ENCODE results near the gene HS3ST4. TPM values are rescaled to one million over a fixed set of nuclear protein-coding genes. Genes with fewer than 3 reads are reported as not detected.

HS3ST4 gene
- total RNA-seq, 4 donors from 2014 or later, result 0.20 TPM; not detected in 3

DNA sequence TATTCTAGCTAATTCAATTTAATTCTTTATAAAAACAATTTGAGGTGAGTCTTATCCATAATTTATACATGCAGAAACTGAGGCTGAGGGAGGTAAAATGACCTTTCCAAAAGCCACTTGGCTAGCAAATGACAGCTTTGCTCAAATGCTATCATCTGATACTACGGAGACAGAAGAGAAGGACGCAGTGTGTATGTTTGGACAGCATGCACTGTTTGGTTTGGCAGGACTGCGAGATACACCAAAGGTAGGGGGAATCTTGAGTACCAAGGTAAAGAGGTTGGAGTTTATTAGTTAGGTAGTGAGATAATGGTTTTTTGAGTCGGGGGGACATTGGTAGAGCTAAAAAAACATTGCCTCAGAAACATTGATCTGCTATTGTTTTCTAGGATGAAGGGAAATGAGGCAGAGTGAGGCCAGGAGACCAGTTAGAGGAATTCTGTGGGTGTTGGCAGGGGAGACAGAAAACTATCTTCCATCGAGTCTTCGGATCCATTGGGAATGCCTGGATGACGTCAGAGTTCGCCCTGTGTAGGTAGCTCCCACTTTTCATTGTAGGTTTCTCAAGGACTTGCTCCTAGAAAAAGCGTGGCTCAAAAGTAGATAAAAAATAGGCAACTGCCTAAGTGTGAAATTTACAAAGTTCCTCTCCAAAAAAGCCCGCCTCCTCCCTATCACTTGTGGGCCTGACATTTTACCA is 2.5 kb upstream of the HS3ST4 start:
- Histone ChIP-seq H3K4me1 (peaks cover 0 to 20% (median 0%) of the 10 kb centered on the region in 4 donors), H3K27ac (no peak overlapping the region), H3K36me3 (no peaks in the 10 kb centered on the region), H3K9me3 (peaks cover 0 to 7% (median 0%) of the 10 kb centered on the region in 4 donors), H3K27me3 (peaks cover 0 to 34% of the 10 kb centered on the region in 2 donors), H3K4me3 (no peak overlapping the region)
- WGBS, 2 donors, result 63 to 65% methylated on average over 10 of the region's 10 CpGs
- no peak for TF ChIP-seq EP300 (IDR thresholded peaks at IDR 0.05)
- TF ChIP-seq, protein P1, sequence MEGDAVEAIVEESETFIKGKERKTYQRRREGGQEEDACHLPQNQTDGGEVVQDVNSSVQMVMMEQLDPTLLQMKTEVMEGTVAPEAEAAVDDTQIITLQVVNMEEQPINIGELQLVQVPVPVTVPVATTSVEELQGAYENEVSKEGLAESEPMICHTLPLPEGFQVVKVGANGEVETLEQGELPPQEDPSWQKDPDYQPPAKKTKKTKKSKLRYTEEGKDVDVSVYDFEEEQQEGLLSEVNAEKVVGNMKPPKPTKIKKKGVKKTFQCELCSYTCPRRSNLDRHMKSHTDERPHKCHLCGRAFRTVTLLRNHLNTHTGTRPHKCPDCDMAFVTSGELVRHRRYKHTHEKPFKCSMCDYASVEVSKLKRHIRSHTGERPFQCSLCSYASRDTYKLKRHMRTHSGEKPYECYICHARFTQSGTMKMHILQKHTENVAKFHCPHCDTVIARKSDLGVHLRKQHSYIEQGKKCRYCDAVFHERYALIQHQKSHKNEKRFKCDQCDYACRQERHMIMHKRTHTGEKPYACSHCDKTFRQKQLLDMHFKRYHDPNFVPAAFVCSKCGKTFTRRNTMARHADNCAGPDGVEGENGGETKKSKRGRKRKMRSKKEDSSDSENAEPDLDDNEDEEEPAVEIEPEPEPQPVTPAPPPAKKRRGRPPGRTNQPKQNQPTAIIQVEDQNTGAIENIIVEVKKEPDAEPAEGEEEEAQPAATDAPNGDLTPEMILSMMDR (IDR thresholded peaks at IDR 0.05), result no peak
- no peak for DNase-seq (ENCODE audit: low spot score in 2 of 2)

DNA sequence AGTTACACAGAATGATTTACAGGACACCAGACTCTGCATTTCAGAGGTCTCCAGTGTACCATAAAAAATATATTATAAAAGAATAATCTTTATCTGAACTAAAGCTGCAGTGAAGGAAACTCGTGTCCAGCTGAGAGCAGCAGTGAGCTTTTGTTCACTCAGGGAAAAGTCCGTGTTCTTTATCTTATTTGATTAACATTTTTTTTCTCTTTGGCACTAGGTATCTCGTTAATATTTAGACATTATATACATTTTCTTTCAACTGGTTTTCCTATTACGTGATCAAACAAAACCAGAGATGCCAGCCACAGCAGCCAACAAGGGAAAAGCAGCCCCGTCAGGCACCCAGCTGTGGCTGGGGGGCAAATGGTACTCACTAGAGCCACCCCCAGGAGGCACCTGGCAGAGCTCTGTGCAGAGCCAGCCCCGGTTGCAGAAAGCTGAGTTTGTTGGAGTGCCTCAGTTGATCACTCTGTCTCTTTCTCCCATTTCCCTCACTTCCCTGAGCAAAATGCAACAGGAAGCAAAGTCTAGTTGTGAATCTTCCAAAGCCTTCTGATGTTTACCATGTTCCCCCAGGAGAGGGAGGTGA is 1.1 kb upstream of the HS3ST4 start:
- WGBS, 2 donors, result 16 to 19% methylated on average over 6 of the region's 6 CpGs
- Histone ChIP-seq H3K4me1 (peaks cover 0 to 20% (median 0%) of the 10 kb centered on the region in 4 donors), H3K9me3 (peaks cover 0 to under 1% (median 0%) of the 10 kb centered on the region in 4 donors), H3K36me3 (no peaks in the 10 kb centered on the region), H3K27me3 (peaks cover 0 to 42% of the 10 kb centered on the region in 2 donors), H3K4me3 (no peak overlapping the region), H3K27ac (no peak overlapping the region)
- TF ChIP-seq, protein P1 (IDR thresholded peaks at IDR 0.05), result no peak
- TF ChIP-seq POLR2A (IDR thresholded peaks at IDR 0.05) (no peak), EP300 (IDR thresholded peaks at IDR 0.05) (no peak)
- DNase-seq (ENCODE audit: low spot score in 2 of 2), result no peak

DNA sequence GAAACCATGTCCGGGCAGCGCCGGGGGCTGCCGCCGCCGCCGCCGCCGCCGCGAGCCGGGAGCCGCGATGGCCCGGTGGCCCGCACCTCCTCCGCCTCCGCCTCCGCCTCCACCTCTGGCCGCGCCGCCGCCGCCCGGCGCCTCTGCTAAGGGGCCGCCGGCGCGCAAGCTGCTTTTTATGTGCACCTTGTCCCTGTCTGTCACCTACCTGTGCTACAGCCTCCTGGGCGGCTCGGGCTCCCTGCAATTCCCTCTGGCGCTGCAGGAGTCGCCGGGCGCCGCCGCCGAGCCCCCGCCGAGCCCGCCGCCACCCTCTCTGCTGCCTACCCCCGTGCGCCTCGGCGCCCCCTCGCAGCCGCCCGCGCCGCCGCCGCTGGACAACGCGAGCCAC is 587 bp downstream of the HS3ST4 start:
- DNase-seq (ENCODE audit: low spot score in 2 of 2), result no peak
- WGBS, 2 donors, result 2% methylated on average over 26 of the region's 56 CpGs; no CpG with 5 or more reads in 1 of the 2 donors
- Histone ChIP-seq H3K27ac (no peak overlapping the region), H3K9me3 (no peaks in the 10 kb centered on the region), H3K36me3 (no peaks in the 10 kb centered on the region), H3K27me3 (peaks cover 0 to 49% of the 10 kb centered on the region in 2 donors), H3K4me3 (peak overlapping the region in 1 of 4 donors; percentile 29), H3K4me1 (peaks cover 0 to 20% (median 0%) of the 10 kb centered on the region in 4 donors)
- TF ChIP-seq EP300 (IDR thresholded peaks at IDR 0.05) (no peak), POLR2A (IDR thresholded peaks at IDR 0.05) (no peak)
- TF ChIP-seq, protein P1 (IDR thresholded peaks at IDR 0.05), result no peak

DNA sequence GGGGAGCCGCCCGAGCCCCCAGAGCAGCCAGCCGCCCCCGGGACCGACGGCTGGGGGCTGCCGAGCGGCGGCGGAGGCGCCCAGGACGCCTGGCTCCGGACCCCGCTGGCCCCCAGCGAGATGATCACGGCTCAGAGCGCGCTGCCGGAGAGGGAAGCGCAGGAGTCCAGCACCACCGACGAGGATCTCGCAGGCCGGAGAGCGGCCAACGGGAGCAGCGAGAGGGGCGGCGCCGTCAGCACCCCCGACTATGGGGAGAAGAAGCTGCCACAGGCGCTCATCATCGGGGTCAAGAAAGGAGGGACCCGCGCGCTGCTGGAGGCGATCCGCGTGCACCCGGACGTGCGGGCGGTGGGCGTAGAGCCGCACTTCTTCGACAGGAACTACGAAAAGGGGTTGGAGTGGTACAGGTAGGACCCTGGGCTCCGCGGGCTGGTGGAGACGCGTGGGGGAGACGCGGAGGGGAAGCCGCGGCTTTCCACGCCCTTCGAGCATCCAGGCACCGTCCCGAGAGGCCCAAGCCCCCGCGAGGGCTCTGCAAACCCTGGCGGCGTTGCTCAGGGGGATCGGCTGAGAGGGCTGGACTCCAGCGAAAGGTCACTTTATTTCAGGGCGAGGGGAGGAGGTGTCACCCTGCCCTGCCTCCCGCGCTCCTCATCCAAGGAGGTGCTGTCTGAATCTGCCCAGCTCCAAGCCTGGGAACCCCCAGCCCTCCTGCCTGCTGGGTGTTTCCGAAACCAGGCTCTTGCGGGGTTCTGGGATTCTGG is 1.2 kb downstream of the HS3ST4 start:
- H3K4me1 ChIP-seq, result peaks cover 0 to 20% (median 0%) of the 10 kb centered on the region in 4 donors
- no peak overlapping the region for H3K27ac ChIP-seq
- H3K27me3 ChIP-seq, result peaks cover 0 to 49% of the 10 kb centered on the region in 2 donors
- TF ChIP-seq EP300 (IDR thresholded peaks at IDR 0.05) (no peak), POLR2A (IDR thresholded peaks at IDR 0.05) (no peak)
- TF ChIP-seq, protein P1 (IDR thresholded peaks at IDR 0.05), result no peak
- 1 to 2% methylated on average over 33 to 65 of the region's 70 CpGs for WGBS, 2 donors
- DNase-seq (ENCODE audit: low spot score in 2 of 2), result no peak
- no peaks in the 10 kb centered on the region for H3K9me3 ChIP-seq
- no peaks in the 10 kb centered on the region for H3K36me3 ChIP-seq
- peak overlapping the region in 1 of 4 donors; percentile 29 for H3K4me3 ChIP-seq

Data from tibial nerve (tissue), 4 donors.